Heart right ventricle (tissue), 16 donors: ENCODE data around the gene SDHAF2. TPM values are rescaled to one million over a fixed set of nuclear protein-coding genes. Genes with fewer than 3 reads are reported as not detected.
A peak's percentile ranks its signal among the peaks of the same experiment; 100 is the strongest.

ENCODE experiments used
- ATAC-seq, 8 donors: fragments of 200-7000 bp; cut with Tn5 transposase; one replicate each; pipeline ENCODE4 v1.9.1; 2020; ENCODE audit warnings: mild to moderate bottlenecking in 8 of 8, moderate library complexity in 8 of 8, moderate number of reproducible peaks in 1 of 8
- DNase-seq, 2 donors: peaks; one replicate each; pipeline ENCODE4 v3.0.0-alpha.2; 2020
- H3K27ac ChIP-seq, 10 donors: fragments of 200-600 bp; sonication (generic) in 2 of 10; one replicate each; pipeline versions ENCODE4 v1.5.0 to v1.8.0; 2020 to 2022; ENCODE audit warnings: mild to moderate bottlenecking in 3 of 10
- H3K27me3 ChIP-seq, 7 donors: fragments of 200-600 bp; one replicate each; pipeline ENCODE4 v1.8.0; 2021 to 2022; ENCODE audit warnings: mild to moderate bottlenecking in 2 of 7
- H3K36me3 ChIP-seq, 9 donors: fragments of 200-600 bp; sonication (generic) in 1 of 9; one replicate each; pipeline versions ENCODE4 v1.5.0 to v1.8.0; 2020 to 2022; ENCODE audit warnings: mild to moderate bottlenecking in 2 of 9
- H3K4me1 ChIP-seq, 9 donors: fragments of 200-600 bp; sonication (generic) in 1 of 9; one replicate each; pipeline versions ENCODE4 v1.5.0 to v1.8.0; 2020 to 2022; ENCODE audit warnings: mild to moderate bottlenecking in 4 of 9
- H3K4me3 ChIP-seq, 10 donors: fragments of 200-600 bp; sonication (generic) in 2 of 10; one replicate each; pipeline versions ENCODE4 v1.5.0 to v1.8.0; 2020 to 2022; ENCODE audit warnings: mild to moderate bottlenecking in 7 of 10, moderate library complexity in 2 of 10
- H3K9me3 ChIP-seq, 11 donors: fragments of 200-600 bp in 10 of 11; sonication (generic) in 2 of 11; one replicate each; pipeline versions ENCODE4 v1.5.0 to v1.8.0; 2013 to 2022; ENCODE audit warnings: mild to moderate bottlenecking in 2 of 11, control low read depth in 1 of 11, moderate library complexity in 1 of 11
- whole genome bisulfite sequencing, 2 donors: extraction: QIAGEN DNeasy Blood & Tissue Kit; methylation state at CpG; one replicate each; pipeline ENCODE4 v1.1.7; 2013; ENCODE audit warnings: inconsistent platforms in 1 of 2; 5-methylcytosine and 5-hydroxymethylcytosine counted together
- intact Hi-C, 10 donors: fragments of 100-400 bp; cut with DNase I; formaldehyde crosslinking; loops; one replicate each; pipeline versions ENCODE4 v1.11.1 to v1.14.2; 2022
- polyA plus RNA-seq, 2 donors: library from polyadenylated mRNA; stranded (reverse); fragments of 200-250 nt; gene quantifications; one replicate each; pipeline ENCODE4 v1.2.3, GENCODE V29; 2013
- total RNA-seq, 10 donors: library from RNA; stranded (reverse); fragmentation: NEBNext Ultra II Directional in 3 of 10; extraction: Animal tissue kit (Norgen Biotek cat#: 25700) in 3 of 10; gene quantifications; one replicate each; pipeline versions ENCODE4 v1.2.1 to v1.2.4, GENCODE V29; 2021 to 2023
- TF ChIP-seq, protein P1 (sequence below), 9 donors: fragments of 200-600 bp; sonication (generic) in 2 of 9; IDR thresholded peaks; one replicate each; pipeline versions ENCODE4 v1.5.0 to v1.8.0; 2021 to 2022; ENCODE audit warnings: antibody characterized with exemption in 9 of 9, mild to moderate bottlenecking in 5 of 9, moderate library complexity in 1 of 9
- donor health status: Arrhythmogenic right ventricular cardiomyopathy.
- donor health status: ischemic (EF 13 %, LVEDD 7.1; RV severe dilation, severe dysfunction).
- donor health status: healthy with polysubstance abuse.
- donor health status: DM: no; HTN: yes; CAD: no.
- donor health status: DM: no; HTN: no; CAD: no.
- donor health status: ischemic (EF 25% LVEDD 6.9; RV normal size, moderate dysfunction).
- donor health status: ischemic (EF 25% LVEDD 5.7; RV mildly dilated, moderate dysfunction).
- donor health status: healthy.
- donor health status: DM: yes; HTN: yes; CAD: no.
- donor health status: Ischemic cardiomyopathy.
- donor health status: ischemic (EF 35%, LVEDD 5.7; RV mildly dilated, moderate dysfunction).
- donor health status: nonischemic (EF 11% LVEDD 7.7; RV severe dilation, severe dysfunction).
- donor health status: DM: yes; HTN: yes; CAD: no.
- donor health status: PGD.
- donor health status: ischemic (EF 29% LVEDD 5.4; RV normal size, mild dysfunction).
- donor health status: nonischemic (EF 23%, LVEDD 6.1; RV moderate dilation, normal function).

SDHAF2 gene
- total and polyA plus RNA-seq, 12 donors, result 24.4 to 56.1 (median 33.9) TPM

DNA sequence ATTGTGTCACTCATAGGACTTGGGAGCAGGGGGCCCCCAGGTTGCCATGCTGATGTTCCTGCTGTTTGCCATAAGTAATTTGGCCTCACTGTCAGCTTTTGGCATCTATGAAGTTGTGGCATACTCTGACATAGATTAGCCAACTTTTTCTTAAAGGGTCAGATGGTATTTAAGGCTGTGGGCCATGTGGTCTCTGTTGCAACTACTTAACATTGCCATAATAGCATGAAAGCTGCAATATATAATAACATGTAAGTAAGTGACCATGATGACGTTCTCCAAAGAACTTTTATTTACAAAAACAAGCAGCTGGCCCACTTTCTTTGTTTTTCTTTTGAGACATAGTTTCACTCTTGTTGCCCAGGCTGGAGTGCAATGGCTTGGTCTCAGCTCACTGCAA is 39.8 kb upstream of the SDHAF2 start:
- Histone ChIP-seq H3K4me3 (no peak overlapping the region), H3K27ac (no peak overlapping the region), H3K27me3 (no peaks in the 10 kb centered on the region), H3K9me3 (no peaks in the 10 kb centered on the region), H3K36me3 (peaks cover 0 to 16% (median 7%) of the 10 kb centered on the region in 9 donors), H3K4me1 (peaks cover 4 to 28% (median 17%) of the 10 kb centered on the region in 9 donors)
- intact Hi-C loops, result no loop called here
- TF ChIP-seq, protein P1, sequence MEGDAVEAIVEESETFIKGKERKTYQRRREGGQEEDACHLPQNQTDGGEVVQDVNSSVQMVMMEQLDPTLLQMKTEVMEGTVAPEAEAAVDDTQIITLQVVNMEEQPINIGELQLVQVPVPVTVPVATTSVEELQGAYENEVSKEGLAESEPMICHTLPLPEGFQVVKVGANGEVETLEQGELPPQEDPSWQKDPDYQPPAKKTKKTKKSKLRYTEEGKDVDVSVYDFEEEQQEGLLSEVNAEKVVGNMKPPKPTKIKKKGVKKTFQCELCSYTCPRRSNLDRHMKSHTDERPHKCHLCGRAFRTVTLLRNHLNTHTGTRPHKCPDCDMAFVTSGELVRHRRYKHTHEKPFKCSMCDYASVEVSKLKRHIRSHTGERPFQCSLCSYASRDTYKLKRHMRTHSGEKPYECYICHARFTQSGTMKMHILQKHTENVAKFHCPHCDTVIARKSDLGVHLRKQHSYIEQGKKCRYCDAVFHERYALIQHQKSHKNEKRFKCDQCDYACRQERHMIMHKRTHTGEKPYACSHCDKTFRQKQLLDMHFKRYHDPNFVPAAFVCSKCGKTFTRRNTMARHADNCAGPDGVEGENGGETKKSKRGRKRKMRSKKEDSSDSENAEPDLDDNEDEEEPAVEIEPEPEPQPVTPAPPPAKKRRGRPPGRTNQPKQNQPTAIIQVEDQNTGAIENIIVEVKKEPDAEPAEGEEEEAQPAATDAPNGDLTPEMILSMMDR (IDR thresholded peaks at IDR 0.05), result no peak
- 84 to 86% methylated on average over 1 of the region's 1 CpG for WGBS, 2 donors
- DNase-seq (no peak), ATAC-seq (no peak)

DNA sequence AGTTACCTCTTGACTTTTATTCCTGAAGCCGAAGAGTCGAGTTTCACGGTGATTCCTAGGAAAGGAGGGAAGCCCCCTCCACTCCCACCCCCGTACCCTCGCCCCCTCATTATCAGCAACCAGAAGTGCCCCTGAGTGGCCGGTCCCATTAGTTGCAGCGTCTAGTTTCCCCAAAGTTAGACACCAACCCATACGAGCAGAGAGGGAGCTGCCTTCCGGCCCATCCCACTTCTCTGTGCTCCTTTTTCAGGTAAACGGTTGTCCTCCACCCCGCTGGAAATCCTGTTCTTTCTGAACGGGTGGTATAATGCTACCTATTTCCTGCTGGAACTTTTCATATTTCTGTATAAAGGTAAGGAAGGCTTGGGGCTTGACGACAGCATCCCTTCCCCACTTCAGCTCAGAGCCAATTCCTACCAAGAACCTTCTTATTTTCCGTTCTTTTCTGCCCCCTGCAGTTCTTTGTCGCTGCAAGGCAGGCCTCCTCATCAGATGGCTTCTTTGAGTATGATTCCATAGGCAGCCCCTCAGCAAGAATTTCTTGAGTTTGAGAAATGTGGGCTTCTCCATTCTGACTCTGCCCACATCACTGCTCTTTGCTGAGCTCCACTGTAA is 36.8 kb upstream of the SDHAF2 start:
- WGBS, 2 donors, result 3 to 4% methylated on average over 15 of the region's 15 CpGs
- DNase-seq (no peak), ATAC-seq (peak in 6 of 8 donors; percentile 15 to 44 (median 27))
- H3K4me1 ChIP-seq, result peaks cover 0 to 22% (median 17%) of the 10 kb centered on the region in 9 donors
- peak overlapping the region in 9 of 10 donors; percentile 76 to 95 (median 85) for H3K27ac ChIP-seq
- no peaks in the 10 kb centered on the region for H3K27me3 ChIP-seq
- H3K4me3 ChIP-seq, result peak overlapping the region; percentile 58 to 85 (median 74)
- peaks cover 0 to 45% (median 24%) of the 10 kb centered on the region in 9 donors for H3K36me3 ChIP-seq
- no peaks in the 10 kb centered on the region for H3K9me3 ChIP-seq
- TF ChIP-seq, protein P1 (IDR thresholded peaks at IDR 0.05), result peak in 1 of 9 donors; percentile 10
- intact Hi-C loops, result loop anchor here in 1 of 10 donors (2.0 kb wide), 1 partner anchor 60 kb away; the partner anchor contains the start of genes DDB1 and TKFC

DNA sequence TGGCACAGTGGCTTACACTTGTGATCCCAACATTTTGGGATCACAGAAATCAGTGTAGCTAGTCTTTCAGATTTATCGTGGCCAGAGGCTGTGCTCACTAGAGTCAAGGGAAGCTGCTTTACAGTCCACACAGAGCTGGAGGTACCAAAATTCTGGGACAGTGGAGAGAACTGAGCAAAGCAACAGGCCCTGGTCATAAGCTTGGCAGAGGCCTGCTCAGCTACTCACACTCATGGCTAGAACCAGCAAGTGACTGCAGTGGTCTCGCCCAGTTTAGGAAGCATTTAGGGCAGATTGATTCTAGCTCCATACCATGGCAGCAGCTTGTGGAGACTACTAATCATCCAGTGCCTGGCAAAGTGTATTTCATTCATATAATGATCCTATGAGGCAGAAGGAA is 28.8 kb upstream of the SDHAF2 start:
- no peak for DNase-seq
- Histone ChIP-seq H3K36me3 (peaks cover 0 to 98% (median 25%) of the 10 kb centered on the region in 9 donors), H3K4me1 (peaks cover 0 to 8% (median 0%) of the 10 kb centered on the region in 9 donors), H3K27me3 (no peaks in the 10 kb centered on the region), H3K27ac (no peak overlapping the region), H3K4me3 (no peak overlapping the region), H3K9me3 (no peaks in the 10 kb centered on the region)
- intact Hi-C loops, result no loop called here
- 93% methylated on average over 2 of the region's 2 CpGs for WGBS, 2 donors
- TF ChIP-seq, protein P1 (IDR thresholded peaks at IDR 0.05), result no peak
- ATAC-seq, result peak in 1 of 8 donors; percentile 30

DNA sequence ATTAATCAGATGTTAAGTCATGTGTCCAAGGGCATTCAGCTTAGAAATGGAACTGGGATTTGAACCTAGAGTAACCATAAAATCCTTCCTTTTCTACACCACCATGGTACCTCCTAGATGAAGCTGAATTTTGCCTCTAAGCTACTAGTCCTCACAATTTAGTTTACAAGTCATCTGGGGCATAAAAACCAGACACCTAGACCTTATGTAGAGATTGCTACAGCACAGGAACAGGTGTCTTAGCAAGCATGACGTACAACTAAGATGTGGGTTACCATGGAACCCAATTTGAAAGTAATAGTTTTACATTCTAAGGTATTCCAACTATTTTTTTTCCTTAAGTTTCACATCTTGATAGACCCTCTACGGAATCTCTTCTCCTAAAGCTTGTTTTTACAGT is 28.4 kb upstream of the SDHAF2 start:
- Histone ChIP-seq H3K36me3 (peaks cover 0 to 98% (median 26%) of the 10 kb centered on the region in 9 donors), H3K4me3 (no peak overlapping the region), H3K4me1 (peaks cover 0 to 8% (median 0%) of the 10 kb centered on the region in 9 donors), H3K27ac (no peak overlapping the region), H3K27me3 (no peaks in the 10 kb centered on the region), H3K9me3 (no peaks in the 10 kb centered on the region)
- no peak for DNase-seq
- intact Hi-C loops, result no loop called here
- no peak for ATAC-seq
- TF ChIP-seq, protein P1 (IDR thresholded peaks at IDR 0.05), result no peak
- 89 to 95% methylated on average over 2 of the region's 2 CpGs for WGBS, 2 donors
